HG02943 (cell line): ENCODE data around the gene DCHS1.

Experiments used
- ATAC-seq: cut with Tn5 transposase; IDR thresholded peaks from one replicate; pipeline ENCODE4 v1.9.1; 2021; ENCODE audit warnings: mild to moderate bottlenecking, low read depth, moderate library complexity; ENCODE audit not compliant: unreplicated experiment

The DCHS1 gene

DNA sequence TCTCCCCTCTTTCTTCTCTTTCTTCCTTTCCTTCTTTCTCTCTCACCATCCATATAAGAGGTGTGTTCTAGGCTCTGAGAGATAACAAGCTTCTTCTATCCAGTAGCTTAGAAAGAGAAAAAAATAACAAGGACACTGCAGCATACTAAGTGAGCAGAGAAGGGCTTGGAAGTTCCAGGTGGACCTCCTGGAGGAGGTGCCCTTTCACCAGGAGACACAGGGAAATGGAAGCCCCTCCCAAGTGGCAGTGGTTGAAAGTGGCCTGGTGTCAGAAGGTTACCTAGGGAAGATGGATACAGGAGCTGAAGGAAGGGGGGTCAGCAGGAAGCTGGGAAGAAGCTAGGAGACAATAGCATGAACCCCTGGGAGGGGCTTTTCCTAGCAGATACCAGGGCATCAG, 5.5 kb downstream of the DCHS1 start:
- ATAC-seq = no peak

DNA sequence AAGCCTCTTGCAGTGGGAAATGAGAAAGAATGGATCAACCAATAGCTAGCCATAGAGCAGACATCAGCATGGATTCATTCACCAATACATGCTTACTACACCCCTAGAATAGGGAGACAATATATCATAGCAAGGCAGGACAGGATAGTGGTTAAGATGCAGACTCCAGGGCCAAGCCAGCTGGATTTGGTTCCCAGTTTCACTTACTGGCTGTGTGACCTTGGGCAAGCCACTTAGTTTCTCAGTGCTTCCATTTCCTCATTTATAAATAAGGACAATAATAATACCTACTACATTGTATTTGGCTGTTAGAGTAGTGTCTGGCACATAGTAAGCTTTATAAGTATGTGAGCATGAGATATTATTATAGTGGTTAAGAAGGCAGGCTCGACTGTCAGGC, 7.1 kb downstream of the DCHS1 start:
- ATAC-seq = no peak

DNA sequence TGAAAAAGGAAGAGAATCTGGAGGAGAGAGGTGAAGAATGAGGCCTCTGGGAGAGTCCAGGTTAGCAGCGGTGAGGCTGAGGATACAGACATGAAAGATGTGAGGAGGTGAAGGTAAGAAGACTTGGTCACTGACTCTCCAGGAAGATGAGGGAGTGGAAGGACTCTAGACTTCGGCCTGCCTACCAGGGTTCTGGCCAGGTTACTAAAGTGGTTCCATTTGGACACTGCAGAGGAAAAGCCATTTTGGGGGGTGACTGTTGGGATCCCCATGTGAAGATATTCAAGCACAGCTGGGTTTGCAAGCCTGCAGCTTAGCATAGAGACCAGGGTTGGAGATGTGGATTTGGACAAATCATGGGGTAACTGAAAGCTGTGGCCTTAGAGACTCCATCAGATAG, 7.8 kb downstream of the DCHS1 start:
- ATAC-seq = no peak

DNA sequence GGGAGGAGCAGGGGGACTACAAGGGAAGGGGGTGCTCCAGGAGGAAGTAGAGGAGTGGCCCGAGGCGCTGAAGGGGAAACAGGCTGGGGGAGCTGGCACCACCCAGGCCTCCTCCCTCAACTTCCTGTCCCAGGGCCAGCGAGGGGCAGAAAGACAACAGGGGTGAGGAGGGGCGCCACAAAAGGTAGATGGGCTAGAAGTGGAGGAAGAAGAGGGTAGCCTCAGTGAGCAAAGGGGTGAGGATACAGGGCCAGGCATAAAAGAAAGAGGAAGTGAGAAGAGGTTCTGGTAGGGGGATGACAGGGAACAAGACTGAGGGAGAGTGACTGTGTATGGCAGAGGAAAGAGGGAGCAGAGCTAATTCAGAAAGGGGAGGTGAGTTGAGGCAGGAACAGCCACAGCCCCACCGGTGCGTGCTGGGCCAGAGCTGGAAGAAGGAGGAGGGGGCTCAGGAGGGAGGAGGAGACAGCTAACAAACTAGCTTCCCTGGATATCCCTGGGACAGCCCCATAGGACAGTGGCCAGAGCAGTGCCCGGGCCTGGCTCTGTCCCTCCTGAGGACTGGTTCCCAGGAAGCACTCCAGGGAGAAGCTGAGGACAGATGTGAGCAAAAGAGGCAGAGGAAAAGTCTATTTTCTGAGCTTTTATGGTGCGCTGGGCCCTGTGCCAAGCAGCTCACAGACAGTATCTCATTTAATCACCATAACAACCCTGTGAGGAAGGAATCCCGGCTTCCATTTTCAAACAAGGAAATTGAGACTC, 8.5 kb downstream of the DCHS1 start:
- ATAC-seq = peak; percentile 91

DNA sequence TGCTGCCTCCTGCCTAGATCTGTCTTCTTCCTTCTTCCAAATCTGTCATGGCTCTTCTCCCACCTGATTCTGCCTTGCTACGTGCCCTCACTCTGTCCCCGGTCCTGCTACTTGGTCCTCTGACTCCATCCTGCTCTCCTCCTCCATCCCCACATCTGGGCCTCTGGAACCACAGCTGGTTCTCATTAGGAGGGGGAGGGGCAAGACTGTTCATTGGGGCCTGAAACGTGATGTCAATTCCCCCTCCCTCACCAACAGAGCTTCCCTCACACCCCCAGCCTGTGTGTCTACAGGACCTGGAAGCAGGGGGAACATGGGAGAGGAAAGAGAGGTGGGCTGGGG, 9.1 kb downstream of the DCHS1 start:
- peak; percentile 14 for ATAC-seq

DNA sequence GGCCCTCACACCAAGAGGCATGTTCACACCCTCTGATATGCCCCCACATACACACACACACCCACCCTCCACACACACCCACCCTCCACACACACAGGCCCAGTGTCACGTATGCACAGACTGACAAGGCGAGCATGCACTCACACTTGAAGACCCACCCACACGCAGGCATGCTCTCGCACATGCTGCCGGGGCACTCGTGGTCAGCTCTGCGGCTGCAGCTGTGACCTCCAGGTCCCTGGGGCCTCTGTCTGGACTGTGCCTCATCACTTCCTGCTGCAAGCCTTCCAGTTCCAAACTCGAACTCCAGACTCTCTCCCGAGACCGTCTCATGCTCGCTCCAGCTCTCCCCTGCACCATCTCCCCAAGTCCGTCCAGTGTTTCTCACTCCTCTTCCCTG, 9.5 kb downstream of the DCHS1 start:
- no peak for ATAC-seq

DNA sequence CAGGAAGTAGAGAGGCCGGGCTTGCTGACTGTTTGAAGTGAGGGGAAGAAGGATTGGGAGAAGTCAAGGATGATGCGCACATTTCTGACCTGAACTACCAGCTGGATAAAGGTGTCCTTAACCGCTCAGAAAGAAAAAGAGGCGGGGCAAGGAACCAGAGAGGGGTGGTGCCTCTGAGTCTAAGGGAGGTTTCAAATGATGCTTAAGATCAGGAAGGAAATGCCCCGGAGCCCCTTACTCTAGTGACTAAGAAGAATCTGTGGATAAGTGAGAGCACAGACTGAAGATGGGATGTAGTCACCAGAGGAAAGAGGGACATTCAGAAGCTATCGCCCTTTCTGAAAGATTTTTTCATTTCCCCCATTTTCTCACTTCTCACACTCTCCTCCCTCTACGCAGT, 12.7 kb downstream of the DCHS1 start:
- ATAC-seq = no peak

DNA sequence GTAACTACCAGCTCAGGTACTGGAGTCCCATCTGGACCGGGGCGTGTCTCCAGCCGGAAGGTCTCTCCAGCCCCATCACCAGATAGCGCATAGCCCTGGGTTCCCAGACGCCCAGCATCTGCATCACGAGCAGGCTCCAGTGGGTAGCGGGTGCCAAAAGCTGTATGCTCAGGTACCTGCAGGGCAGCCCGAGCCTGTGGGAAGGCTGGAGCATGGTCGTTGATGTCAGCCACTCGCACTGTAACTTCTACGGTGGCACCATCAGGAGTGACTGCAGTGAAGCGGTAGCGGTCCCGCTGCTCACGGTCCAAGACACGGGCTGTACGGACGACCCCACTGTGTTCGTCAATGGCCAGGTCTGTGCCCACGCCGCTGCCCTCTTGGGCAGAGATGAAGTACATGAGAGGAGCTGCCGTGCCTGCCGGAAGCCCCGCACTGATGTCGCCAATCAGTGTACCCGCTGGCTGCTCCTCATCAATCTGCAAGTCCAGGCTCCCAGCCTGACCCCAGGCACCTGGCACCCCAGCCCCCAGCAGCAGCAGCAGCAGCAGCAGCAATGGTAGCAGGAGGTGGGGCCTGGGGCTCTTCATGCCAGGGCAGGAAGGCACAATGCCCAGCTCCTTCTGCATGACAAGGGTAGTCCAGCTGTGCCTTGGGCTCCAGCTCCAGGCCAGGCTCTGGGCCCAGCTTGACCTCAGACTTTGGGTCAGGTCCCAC, 14.5 kb downstream of the DCHS1 start:
- ATAC-seq = no peak

DNA sequence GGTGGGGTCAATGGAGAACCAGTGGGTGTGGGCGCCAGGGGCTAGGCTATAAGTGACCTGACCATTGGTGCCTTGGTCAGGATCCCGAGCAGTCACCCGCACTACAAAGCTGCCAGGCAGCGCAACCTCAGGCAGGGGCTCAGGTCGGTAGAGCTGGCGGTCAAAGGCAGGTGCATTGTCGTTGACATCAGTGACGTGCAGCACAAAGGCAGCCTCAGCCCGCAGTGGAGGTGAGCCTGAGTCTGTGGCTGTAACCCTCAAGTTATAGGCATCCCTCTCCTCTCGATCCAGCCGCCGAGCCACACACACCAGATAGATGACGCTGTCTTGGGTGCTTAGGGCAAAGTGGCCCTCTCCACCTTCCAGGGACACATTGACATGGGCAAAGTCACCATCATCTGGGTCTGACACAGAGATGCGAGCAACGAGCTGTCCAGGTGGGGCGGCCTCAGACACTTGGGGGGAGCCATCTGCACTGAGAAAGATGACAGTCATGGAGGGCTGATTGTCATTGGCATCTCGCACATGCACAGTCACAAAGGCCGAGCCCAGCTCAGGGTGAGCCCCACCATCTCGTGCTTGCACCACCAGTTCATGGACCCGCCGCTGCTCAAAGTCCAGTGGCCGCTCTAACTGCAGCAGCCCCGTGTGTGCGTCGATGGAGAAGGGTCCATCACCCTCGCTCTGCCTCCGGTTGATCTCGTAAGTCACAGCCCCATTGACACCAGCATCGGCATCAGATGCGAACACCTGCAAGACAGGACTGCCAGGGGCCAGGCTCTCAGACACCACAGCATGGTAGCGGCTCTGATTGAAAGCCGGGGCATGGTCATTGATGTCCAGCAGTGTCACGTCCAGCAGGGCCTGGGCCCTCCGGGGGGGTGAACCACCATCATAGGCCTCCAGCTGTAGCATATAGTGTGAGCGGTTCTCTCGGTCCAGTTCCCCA, 15.3 kb downstream of the DCHS1 start:
- no peak for ATAC-seq

DNA sequence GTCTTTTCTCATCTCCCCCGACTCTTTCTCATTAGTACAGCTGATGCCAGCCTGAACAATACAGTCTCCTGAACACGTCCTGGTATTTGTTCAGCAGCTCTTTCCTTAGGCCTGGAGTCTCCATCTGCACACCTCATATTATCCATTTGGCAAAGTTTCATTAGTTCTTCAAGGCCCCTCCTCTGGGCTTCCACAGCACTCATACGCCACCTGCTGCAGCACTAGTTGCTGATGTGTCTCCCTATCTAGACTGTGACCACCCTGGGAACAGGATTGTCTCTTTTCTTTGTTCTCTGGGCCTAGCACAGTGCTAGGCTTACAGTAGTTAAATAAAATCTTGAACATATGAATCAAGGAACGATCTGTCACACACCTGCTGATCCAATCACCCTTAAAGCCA, 17.2 kb downstream of the DCHS1 start:
- ATAC-seq = no peak

DNA sequence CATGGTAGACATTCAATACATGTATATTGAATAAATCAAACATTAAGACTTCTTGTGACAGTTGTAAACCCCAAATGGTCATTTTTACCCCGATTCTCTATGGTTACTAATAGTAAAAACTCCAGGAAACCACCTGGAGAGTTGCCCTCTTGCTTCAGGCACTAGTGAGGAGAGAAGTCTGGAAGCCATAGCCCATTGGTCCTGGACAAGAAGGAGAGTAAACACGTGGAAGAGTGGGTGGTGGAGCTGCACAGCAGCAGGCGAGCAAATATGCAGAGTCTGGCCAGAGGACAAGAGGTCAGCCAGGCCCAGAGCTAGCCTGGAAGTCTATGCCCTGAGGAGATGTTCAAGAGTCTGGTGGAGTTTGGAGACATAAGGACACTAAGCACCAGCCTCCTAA, 17.7 kb downstream of the DCHS1 start:
- no peak for ATAC-seq

DNA sequence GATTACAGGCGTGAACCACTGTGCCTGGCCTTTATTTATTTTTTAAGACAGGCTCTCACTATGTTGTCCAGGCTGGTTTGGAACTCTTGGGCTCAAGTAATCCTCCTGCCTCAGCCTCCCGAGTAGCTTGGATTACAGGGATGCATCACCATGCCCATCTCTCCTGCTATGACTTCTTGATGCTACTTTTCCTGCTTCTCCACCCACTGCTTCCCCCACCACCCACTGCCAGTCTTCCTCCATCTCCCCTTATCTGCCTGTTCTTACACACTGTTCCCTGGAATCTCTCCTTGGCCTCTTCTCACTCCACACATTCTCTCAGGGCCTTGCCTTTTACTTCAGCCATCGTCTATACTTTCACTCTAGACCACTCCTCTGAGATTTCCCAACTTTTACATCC, 19.1 kb downstream of the DCHS1 start:
- no peak for ATAC-seq

DNA sequence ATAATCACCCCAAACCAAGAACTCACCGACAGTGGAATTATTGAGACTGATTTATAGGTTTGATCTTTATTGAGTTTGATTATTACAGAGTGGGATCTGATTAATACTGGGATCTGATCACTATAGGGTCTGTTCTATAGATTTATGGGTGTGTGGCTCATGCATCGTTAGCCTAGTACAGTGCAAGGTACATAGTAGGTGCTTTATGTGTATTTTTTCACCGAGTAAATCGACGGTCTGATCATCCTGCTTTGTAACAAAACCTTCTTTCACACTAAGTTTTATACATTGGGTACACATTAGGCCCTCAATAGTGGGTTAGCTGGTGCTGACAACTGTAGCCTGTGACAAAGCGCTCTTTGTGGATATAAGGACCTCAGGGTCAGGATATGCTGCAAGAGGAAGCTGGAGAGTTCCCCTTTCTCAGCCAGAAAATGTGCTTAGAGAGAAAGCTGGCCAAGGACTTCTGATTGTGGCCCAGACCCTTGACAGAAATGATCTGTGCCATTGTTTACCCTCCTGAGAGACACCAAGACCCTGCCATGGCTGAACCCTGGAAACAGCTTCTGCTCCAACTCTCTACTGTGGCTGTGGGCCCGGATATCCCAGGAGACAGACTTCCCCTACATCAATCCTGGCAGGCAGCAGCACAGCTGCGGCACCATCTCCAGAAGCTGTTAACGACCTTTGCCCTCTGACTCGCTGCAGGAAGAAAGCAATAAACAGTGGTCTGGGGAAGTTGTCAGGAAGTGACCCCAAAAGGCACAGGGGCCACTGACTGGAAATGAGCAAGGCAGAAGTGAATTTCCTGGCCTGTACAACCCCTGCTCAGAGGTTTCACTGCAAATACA, 20.3 kb downstream of the DCHS1 start:
- no peak for ATAC-seq

DNA sequence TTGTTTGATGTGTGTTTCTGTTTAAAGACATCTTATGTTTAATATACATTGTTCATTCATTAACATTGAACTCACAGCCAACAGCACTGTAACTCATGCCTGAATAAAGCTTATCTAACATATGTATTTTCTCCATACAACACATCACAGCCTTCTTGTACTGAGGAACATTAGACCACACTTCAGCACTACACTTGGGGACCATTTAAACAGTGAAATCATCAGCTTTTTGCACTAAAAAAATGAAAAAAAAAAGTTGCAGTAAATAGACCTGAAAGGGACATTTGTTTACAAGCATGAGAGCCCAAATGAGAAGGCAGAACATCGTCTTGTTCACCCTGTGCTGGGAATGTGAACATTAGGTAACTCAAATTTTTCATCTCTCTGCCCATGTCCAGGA, 21.1 kb downstream of the DCHS1 start:
- no peak for ATAC-seq

DNA sequence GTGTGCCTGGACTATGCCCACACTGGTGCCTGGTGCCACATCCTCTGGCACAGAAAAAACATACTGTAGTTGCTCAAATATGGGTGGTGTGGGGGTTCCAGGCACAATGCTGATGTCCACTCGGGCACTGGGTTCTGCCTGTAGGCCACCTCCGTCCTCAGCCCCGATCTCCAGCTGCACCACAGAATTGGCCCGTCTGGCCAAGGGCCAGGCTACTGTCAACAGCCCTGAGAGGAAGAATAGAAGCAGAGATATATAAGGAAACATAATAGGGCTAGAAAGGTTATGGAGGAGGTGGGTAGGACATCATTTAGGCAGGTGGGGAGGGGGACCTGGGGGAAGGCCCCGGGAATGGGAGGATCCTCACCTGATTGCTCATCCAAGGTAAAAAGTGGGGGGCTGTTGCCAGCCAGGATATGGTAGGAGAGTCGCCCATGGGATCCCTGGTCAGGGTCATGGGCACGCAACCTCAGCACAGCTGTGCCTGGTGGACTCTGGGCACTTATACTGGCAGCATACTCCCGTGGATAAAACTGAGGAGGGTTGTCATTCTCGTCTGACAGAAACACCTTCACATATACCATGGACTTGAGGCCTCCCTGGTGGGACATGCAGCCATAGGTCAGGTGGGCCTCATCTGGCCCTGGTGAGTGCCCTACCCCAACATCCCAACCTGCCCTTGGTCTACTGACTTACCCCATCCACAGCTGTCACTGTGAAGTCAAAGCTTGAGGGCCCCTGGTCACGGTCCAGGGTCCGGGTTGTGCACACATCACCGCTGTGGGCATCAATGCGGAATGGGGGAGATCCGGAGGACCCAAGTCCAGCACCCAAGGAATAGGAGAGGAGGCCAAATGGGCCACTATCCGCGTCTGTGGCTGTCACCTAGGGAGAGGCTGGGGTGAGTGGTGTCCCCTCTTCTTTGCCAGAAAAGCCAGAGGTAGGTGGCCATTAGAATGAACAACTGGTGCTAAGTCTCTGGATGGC, 21.9 kb downstream of the DCHS1 start:
- no peak for ATAC-seq

DNA sequence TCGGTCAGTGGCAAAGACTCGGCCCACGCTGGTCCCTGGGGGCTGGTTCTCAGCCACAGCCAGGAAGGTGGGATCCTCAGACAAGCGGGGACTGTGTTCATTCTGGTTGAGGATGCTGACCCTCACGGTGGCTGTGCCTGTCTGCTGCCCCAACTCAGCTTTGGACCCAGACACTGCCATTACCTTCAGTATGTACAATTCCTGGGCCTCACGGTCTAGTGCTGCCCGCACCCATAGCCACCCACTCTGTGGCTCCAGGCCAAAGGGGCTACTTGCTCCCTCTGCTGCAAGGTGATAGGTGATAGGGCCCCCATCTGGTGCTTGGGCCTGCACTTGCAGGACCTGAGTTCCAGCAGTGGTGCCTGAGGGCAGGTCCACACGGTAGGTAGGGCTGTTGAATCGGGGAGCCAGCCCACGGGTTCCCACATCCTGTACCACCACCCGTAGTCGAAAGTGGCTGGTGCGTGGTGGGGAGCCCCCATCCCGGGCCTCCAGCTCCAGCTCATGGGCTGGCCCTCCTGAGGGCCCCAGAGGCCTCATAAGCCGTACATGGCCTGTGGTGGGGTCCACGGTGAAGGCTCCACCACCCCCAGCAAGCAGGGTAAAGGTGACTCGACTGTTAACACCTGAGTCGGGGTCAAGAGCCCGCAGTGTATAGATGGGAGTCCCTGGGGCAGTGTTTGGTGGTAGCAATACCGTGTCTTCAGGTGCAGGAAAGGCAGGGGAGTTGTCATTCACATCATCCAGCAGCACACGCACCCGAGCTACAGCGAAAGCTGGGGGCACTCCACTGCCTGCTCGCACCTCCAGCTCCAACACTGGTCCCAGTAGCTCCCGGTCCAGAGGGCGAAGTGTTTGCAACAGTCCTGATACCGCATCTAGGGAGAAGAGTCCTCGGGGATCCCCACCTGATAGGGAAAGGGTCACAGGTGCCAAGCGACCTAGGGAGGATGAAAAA, 23.2 kb downstream of the DCHS1 start:
- ATAC-seq = no peak

DNA sequence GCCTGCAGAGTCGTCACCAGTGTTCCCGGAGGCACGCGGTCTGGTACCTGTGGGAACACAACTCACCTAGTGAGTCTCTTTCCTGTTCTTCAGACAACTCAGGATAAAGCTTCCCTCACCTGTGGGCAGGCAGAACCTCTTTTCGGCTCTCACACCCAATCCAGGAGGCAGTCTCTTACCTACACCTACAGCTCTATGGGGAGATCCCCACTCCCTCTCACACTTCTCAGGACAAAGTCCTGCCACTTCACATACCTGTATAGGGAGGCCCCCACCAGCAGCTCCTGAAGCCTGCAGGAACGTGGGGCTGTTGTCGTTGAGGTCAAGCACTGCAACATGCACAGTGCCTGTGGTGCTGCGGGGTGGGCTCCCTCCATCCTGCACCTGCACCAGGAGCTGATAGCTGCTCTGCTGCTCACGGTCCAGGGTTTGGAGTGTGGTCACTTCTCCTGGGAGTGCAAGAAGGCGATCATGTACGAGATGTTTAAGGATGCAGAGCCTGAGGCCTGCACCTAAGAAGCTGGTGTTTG, 24.2 kb downstream of the DCHS1 start:
- ATAC-seq = no peak
